ENCODE measurements around the gene IGFBP7.

DNA sequence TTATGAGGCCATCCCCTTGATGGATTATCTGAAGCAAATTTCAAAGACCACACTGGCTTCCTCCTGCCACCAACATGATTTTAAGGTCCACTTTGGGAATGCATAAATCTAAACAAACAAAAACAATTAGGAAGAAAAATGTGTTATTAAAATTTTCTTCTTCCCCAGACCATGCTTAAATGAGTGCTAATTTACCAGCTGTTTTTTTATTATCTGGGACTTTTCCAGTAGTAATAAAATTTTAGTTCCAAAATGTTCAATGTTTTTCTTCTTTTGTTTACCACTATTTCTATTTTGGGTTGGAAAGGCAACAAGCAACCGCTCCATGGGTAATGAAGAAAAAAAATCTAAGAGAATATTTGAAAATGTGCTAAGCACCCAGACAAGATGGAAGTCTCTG lies 69.2 kb downstream of the IGFBP7 start:
- no peak for TF ChIP-seq TAF1 (IDR thresholded peaks at IDR 0.05; ENCODE audit: borderline replicate concordance, insufficient read depth, low read length)
- TF ChIP-seq POLR2AphosphoS5 (IDR thresholded peaks at IDR 0.05; ENCODE audit: low read depth, low read length), result no peak
- TF ChIP-seq, protein P1, sequence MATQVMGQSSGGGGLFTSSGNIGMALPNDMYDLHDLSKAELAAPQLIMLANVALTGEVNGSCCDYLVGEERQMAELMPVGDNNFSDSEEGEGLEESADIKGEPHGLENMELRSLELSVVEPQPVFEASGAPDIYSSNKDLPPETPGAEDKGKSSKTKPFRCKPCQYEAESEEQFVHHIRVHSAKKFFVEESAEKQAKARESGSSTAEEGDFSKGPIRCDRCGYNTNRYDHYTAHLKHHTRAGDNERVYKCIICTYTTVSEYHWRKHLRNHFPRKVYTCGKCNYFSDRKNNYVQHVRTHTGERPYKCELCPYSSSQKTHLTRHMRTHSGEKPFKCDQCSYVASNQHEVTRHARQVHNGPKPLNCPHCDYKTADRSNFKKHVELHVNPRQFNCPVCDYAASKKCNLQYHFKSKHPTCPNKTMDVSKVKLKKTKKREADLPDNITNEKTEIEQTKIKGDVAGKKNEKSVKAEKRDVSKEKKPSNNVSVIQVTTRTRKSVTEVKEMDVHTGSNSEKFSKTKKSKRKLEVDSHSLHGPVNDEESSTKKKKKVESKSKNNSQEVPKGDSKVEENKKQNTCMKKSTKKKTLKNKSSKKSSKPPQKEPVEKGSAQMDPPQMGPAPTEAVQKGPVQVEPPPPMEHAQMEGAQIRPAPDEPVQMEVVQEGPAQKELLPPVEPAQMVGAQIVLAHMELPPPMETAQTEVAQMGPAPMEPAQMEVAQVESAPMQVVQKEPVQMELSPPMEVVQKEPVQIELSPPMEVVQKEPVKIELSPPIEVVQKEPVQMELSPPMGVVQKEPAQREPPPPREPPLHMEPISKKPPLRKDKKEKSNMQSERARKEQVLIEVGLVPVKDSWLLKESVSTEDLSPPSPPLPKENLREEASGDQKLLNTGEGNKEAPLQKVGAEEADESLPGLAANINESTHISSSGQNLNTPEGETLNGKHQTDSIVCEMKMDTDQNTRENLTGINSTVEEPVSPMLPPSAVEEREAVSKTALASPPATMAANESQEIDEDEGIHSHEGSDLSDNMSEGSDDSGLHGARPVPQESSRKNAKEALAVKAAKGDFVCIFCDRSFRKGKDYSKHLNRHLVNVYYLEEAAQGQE (IDR thresholded peaks at IDR 0.05; ENCODE audit: insufficient read depth in 1 of 2, low read depth in 2 of 2, low read length in 2 of 2), result no peak
- no peak for TF ChIP-seq SIN3A (IDR thresholded peaks at IDR 0.05; ENCODE audit: borderline replicate concordance, insufficient read depth, low read length)
- no peak for TF ChIP-seq FOXP2 (optimal IDR thresholded peaks at IDR 0.05; ENCODE audit: borderline replicate concordance, extremely low read depth, extremely low read length, insufficient read depth)
